OCI-LY1 (cell line): ENCODE measurements around the gene ZNF200.
"Not testable (repeated sequence)": the region's sequence is repeated elsewhere in the genome, so short reads cannot be mapped to it uniquely, and the experiment has no call there.

ENCODE experiments used
- H2AFZ ChIP-seq: fragments of 200-600 bp; sonication (generic), shearing (Covaris generic); 2 replicates; pipeline ENCODE4 v1.6.0; 2014; ENCODE audit warnings: antibody characterized with exemption, mild to moderate bottlenecking, low read length
- H3F3A ChIP-seq: fragments of 200-600 bp; sonication (generic), shearing (Covaris generic); 2 replicates; pipeline ENCODE4 v1.6.0; 2014; ENCODE audit warnings: mild to moderate bottlenecking, antibody characterized with exemption, low read length, moderate library complexity; ENCODE audit not compliant: insufficient read depth
- H3K27ac ChIP-seq: fragments of 200-600 bp; sonication (generic); 2 replicates; pipeline ENCODE4 v1.5.1; 2014; ENCODE audit warnings: low read length, mixed run types, mild to moderate bottlenecking, low read depth; ENCODE audit not compliant: poor library complexity, severe bottlenecking
- H3K27me3 ChIP-seq: fragments of 200-600 bp; sonication (generic); 2 replicates; pipeline ENCODE4 v1.6.0; 2014; ENCODE audit warnings: antibody characterized with exemption, mild to moderate bottlenecking, low read length, moderate library complexity; ENCODE audit not compliant: insufficient read depth
- H3K36me3 ChIP-seq: fragments of 200-600 bp; sonication (generic); 2 replicates; pipeline ENCODE4 v1.6.1; 2014; ENCODE audit warnings: mild to moderate bottlenecking, antibody characterized with exemption, low read length, moderate library complexity, mixed read lengths; ENCODE audit not compliant: insufficient read depth
- H3K4me1 ChIP-seq: fragments of 200-600 bp; sonication (generic); 2 replicates; pipeline ENCODE4 v1.5.1; 2014; ENCODE audit warnings: mild to moderate bottlenecking, low read length, moderate library complexity; ENCODE audit not compliant: insufficient read depth, severe bottlenecking
- H3K4me2 ChIP-seq: fragments of 200-600 bp; sonication (generic), shearing (Covaris generic); 2 replicates; pipeline ENCODE4 v1.6.1; 2014; ENCODE audit warnings: low read length
- H3K4me3 ChIP-seq: fragments of 200-600 bp; sonication (generic); 2 replicates; pipeline ENCODE4 v1.5.1; 2014; ENCODE audit warnings: low read length, low read depth, mild to moderate bottlenecking, mixed read lengths; ENCODE audit not compliant: poor library complexity, severe bottlenecking
- H3K79me2 ChIP-seq: fragments of 200-600 bp; shearing (Covaris generic); 2 replicates; pipeline ENCODE4 v1.6.1; 2016; ENCODE audit warnings: mixed run types, low read length, mixed read lengths; ENCODE audit not compliant: insufficient read depth
- H3K9ac ChIP-seq: fragments of 200-600 bp; sonication (generic), shearing (Covaris generic); 2 replicates; pipeline ENCODE4 v1.6.1; 2014; ENCODE audit warnings: mild to moderate bottlenecking, low read length, mixed read lengths
- H3K9me2 ChIP-seq: fragments of 200-600 bp; sonication (generic), shearing (Covaris generic); 2 replicates; pipeline ENCODE4 v1.6.1; 2014; ENCODE audit warnings: low read depth, mild to moderate bottlenecking, low read length, mixed read lengths
- H3K9me3 ChIP-seq: fragments of 200-600 bp; shearing (Covaris generic); 2 replicates; pipeline ENCODE4 v1.6.1; 2014; ENCODE audit warnings: low read length, mixed read lengths
- H4K20me1 ChIP-seq: fragments of 200-600 bp; sonication (generic), shearing (Covaris generic); 2 replicates; pipeline ENCODE4 v1.6.0; 2016; ENCODE audit warnings: mild to moderate bottlenecking, low read length; ENCODE audit not compliant: insufficient read depth
- CTCF ChIP-seq: fragments of 200-600 bp; sonication (generic), shearing (Covaris generic); IDR thresholded peaks from 2 replicates; pipeline ENCODE4 v1.5.1; 2017; ENCODE audit warnings: mild to moderate bottlenecking, antibody characterized with exemption, low read length, moderate library complexity, mixed read lengths
- EZH2 ChIP-seq: fragments of 200-600 bp; sonication (generic), shearing (Covaris generic); IDR thresholded peaks from 2 replicates; pipeline ENCODE4 v1.8.0; 2017; ENCODE audit warnings: borderline replicate concordance, mixed run types, mild to moderate bottlenecking, antibody characterized with exemption, low read length, moderate library complexity, mixed read lengths

Gene ZNF200

GRCh38 chr16:3212006-3212405 lies 23.0 kb downstream of the ZNF200 start:
- Histone ChIP-seq H4K20me1 (no peaks in the 10 kb centered on the region), H3F3A (no peaks in the 10 kb centered on the region), H3K4me2 (no peak overlapping the region), H3K9me3 (peaks cover 4% of the 10 kb centered on the region; the same call in 1 of the 2 replicates), H2AFZ (no peak overlapping the region), H3K27me3 (no peaks in the 10 kb centered on the region), H3K4me3 (no peak overlapping the region), H3K9ac (no peak overlapping the region), H3K27ac (no peak overlapping the region), H3K4me1 (peaks cover 7% of the 10 kb centered on the region), H3K36me3 (no peaks in the 10 kb centered on the region), H3K9me2 (no peaks in the 10 kb centered on the region), H3K79me2 (no peaks in the 10 kb centered on the region)
- TF ChIP-seq CTCF: no peak
- no peak for TF ChIP-seq EZH2

- no peaks in the 10 kb centered on the region for H3K4me1 ChIP-seq
- no peaks in the 10 kb centered on the region; the same call in 1 of the 2 replicates for H3K36me3 ChIP-seq
- H3K27me3 ChIP-seq: no peaks in the 10 kb centered on the region; the same call in 1 of the 2 replicates
- H2AFZ ChIP-seq: no peak overlapping the region
- no peak overlapping the region for H3K27ac ChIP-seq
- no peaks in the 10 kb centered on the region for H3K9me2 ChIP-seq
- no peaks in the 10 kb centered on the region for H3K79me2 ChIP-seq
- peaks cover 6% of the 10 kb centered on the region for H3K9me3 ChIP-seq
- H3K9ac ChIP-seq: no peak overlapping the region
- no peaks in the 10 kb centered on the region for H4K20me1 ChIP-seq
- no peak overlapping the region for H3K4me2 ChIP-seq
- no peaks in the 10 kb centered on the region for H3F3A ChIP-seq
- H3K4me3 ChIP-seq: no peak overlapping the region
- no peak for TF ChIP-seq CTCF
- TF ChIP-seq EZH2: no peak
Measured at GRCh38 chr16:3207086-3207953, 27.6 kb downstream of the ZNF200 start.

GRCh38 chr16:3205939-3206338 lies 29.0 kb downstream of the ZNF200 start:
- H3K79me2 ChIP-seq, H3K4me2 ChIP-seq, H3K9me3 ChIP-seq, H3K4me3 ChIP-seq, H2AFZ ChIP-seq, H3K27me3 ChIP-seq, H3K9ac ChIP-seq, H3K36me3 ChIP-seq, H4K20me1 ChIP-seq, H3K4me1 ChIP-seq, H3K27ac ChIP-seq, H3K9me2 ChIP-seq, H3F3A ChIP-seq: not testable (repeated sequence)
